Stimulated activated CD4-positive, alpha-beta T cell treated with anti-CD3 and anti-CD28 coated beads, TNF-alpha, amount 100 ng/mL, for 1 hour (primary cell): ENCODE data around the gene TPM2.
A peak's percentile ranks its signal among the peaks of the same experiment; 100 is the strongest.

ENCODE experiments used
- DNase-seq, 3 donors: peaks; one replicate each; pipeline ENCODE4 v3.0.0-alpha.2; 2020; ENCODE audit warnings: low read depth in 3 of 3, low spot score in 1 of 3

The TPM2 gene

GRCh38 chr9:35689542-35690293, at the start of gene TPM2:
TSS of gene TPM2 (minus strand) at chr9:35689925. CDS start at chr9:35689817, 108 bp downstream.
- DNase-seq = no peak

- no peak for DNase-seq
Measured at GRCh38 chr9:35738924-35739323, 49.2 kb upstream of the TPM2 start.

DNA sequence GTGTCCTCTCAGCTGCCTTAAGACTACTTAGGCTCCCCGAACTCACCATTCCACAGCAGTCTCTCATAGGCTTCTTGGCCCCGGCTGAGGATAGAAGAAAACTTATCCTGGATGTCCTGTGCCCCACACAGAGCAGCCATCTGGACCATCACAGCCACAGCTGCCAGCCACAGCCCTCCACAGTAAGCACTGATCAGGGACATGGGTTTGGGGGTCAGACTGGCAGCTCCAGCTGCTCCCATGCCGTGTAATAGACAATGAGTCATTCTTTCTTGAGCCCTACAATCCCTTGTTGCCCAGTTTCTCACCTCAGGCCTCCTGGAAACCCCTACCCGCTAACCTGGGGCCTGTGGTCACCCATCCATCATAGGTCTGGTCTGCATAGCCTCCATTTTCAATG, 48.5 kb upstream of the TPM2 start:
- DNase-seq = no peak

DNA sequence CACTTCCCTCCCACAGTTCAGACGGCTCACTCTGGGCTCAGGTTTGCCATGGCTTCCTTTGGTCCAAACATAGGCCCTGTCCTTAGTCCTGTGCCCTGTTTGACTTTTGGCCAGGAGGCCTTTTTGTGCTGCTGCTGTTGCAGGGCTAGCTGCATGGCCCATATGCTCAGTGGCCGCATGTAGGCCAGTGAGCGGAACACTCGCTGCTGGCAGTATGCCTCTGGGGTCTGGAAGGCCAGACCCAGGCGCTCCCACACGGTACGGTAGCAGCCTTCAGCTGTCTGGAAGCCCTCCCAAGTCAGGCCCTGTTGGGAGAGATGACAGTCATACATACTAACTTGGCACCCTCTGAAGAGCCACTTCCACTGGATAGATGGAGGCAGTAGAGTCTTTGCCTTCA, 47.4 kb upstream of the TPM2 start:
- DNase-seq = no peak

DNA sequence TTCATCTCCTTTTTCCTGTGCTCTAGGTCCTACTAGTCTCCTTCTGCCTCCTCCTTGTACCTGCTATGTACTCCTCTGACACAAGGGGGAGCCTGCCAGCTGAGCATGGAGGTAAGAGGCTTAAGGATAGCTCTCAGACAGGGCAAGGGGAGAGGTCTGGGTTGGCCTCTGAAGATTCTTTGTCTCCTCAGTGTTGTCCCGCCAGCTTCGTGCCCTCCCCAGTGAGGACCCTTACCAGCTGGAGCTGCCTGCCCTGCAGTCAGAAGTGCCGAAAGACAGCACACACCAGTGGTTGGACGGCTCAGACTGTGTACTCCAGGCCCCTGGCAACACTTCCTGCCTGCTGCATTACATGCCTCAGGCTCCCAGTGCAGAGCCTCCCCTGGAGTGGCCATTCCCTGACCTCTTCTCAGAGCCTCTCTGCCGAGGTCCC, 46.5 kb upstream of the TPM2 start:
- DNase-seq = peak in 1 of 3 donors; percentile 33

GRCh38 chr9:35734096-35734495, 44.4 kb upstream of the TPM2 start:
- no peak for DNase-seq

GRCh38 chr9:35732800-35733541, 43.2 kb upstream of the TPM2 start:
- no peak for DNase-seq

- peak; percentile 87 to 94 (median 93) for DNase-seq
Measured at GRCh38 chr9:35732185-35732799, 42.6 kb upstream of the TPM2 start, which contains the start of the genes CREB3 and TLN1. TSS of gene CREB3 (plus strand) at chr9:35732666. CDS start at chr9:35732773, 107 bp downstream. TSS of gene TLN1 (minus strand) at chr9:35732195. CDS start at chr9:35725694, 6,501 bp downstream.

DNA sequence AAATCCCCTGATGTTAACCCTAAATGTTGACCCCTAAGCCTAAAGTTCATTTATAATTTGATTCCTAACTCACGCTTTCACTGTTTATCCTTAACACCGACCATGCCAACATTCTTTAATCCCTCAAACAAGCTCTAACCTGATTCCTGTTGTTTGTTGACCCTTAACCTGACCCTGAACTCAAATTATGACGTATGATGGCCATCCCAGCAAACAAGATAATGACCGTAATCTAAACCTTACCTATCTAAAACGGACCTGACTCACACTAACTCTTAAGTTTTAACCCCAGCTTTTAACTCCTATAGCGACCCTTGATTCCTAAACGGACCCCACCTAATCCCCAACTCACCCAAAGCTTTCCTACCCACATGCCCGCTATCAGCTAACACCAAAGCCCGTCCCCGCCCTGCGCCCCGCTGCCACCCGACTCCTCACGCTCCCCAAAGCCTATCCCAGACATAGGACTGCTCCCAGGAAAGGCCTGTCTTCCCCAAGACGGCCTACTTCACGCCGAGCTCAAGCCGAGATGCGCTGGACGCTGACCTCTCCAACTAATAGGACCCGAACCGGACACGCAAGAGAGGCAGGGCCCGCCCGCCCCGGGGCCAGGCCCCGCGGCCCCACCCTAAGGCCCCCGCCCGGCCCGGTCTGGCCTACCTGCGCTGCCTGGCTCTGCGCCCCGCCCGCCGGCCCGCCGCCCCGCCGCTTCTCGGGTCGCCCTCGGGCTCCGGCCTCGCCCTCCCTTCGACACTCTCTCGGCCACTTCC, 41.9 kb upstream of the TPM2 start:
- DNase-seq = peak in 1 of 3 donors; percentile 19

DNA sequence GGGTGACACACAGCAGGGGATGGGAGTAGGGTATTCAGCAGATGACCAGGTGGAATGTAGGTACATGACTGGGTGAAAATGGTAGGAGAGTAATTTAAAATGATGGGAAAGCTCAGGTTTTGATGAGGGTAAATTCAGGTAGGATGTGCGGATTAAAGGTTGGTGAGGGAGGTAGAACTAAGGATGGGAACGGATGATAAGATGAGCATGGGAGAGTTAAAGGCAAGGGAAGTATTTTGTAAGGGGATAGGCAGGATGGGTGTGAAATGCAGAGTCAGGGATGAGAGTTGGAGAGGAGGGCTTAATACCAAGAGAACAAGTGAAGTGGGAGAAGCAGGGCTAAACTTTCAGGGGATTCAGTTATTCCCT, 40.7 kb upstream of the TPM2 start:
- no peak for DNase-seq

DNA sequence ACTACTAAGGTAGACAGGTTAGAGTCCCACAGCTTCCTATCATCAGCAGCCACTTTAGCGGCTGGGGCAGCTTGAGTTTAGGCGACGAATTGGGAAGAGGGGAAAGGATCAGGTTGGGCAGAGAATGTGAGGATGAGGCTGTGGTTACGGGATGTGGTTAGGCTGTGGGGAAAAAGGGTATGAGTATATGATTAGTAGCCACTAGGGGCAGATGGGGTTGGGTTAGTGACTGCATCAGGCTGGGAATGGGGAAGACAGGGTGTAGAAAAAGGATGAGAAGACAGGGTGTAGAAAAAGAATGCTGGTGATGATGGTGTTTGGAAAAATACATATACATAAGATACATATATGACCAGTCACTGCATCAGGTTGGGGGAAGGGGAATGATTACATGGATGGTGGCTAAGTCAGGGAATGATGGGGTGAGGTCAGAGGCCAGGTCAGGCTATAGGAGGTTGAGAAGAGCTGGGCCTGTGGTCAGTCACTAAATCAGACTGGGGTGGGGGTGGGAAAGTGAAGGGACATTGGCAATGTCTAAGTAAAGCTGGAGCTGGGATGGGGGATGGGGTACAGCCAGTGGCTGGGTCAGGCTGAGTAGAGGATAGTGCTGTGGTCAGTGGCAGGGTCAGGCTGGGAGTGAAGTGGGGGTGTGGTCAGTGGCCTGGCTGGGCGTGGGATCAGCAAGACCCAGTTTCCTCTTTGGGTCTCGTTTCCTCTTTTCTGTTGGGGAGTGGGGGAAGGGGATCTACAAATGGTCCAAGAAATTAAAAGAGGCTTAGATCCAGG, 40.2 kb upstream of the TPM2 start:
- no peak for DNase-seq

- DNase-seq = no peak
Measured at GRCh38 chr9:35729101-35729500, 39.4 kb upstream of the TPM2 start.

GRCh38 chr9:35728041-35728971, 38.6 kb upstream of the TPM2 start:
- no peak for DNase-seq

DNA sequence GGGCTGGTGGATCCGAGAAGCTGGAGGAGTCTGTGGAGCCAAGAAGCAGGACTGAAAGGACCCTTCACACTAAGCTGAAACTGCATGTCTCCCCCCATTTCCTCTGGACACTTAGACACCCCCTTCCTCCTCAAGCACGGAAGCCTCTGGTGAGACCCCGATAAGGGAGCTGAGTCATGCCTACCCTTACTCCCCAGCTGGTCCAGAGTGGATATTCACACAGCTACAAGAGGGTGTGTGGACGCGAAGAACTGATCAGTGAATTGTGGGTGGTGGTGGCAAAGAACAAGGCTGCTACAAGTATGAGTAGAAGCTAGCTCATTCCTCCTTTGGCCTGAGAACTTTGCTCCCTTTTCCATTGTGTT, 37.9 kb upstream of the TPM2 start:
- no peak for DNase-seq

GRCh38 chr9:35726931-35727330, 37.2 kb upstream of the TPM2 start:
- no peak for DNase-seq

DNA sequence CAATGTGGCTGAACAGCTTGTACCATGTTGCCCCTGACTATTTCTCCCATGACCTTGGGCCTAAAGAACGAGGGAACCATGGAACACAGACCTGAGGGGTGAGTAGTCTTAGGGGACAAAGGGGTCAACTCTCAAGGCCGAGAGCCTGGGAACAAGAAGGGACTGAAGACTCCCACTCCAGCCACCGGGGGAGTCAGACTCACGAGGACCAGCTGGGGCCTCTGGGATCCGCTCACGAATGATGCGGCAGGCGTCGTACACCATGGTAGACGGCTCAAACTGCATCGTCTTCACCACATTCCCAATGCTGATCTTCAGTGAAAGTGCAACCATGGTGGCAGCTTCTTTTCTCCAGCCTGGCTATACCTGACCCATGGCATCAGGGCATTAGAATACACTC, 35.6 kb upstream of the TPM2 start:
- no peak for DNase-seq

DNA sequence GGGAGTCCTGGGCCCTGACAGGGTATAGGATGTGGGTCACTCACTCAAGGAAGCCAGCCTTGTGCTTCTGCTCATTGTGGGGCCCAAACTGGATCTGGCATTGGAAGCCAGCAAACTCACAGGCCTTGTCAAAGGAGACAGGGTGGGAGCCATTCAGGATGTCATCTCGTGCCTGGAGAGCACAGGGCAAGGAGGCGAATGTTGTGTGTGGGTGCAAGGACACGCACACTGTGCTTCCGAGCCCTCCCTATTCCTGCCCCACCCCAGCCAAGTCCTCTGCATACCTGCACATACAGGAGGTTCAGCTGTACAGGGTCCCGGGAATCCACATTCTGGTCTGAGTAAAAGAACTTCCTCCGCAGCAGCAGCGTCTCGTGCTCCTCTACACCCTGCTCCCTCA, 34.2 kb upstream of the TPM2 start:
- DNase-seq = no peak

GRCh38 chr9:35723426-35723825, 33.7 kb upstream of the TPM2 start:
- DNase-seq = no peak

DNA sequence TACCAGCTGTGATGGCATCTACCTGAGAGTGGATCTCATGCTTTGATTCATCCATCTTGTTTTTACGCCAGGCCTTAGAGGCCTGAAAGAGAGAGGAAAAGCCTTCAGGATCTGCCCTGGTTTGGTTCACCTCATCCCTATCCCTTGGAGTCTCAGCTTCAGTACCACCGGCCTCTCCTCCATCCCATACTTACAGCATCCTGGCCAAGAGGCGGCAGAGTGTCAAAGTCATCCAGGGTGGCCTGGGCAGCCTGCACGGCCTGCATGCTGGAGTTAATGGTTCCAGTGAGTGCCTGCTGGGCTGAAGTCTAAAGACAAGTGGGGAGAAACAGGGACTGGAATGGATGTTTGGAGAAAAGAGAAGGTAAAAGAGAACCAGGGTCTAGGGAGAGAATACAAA, 29.8 kb upstream of the TPM2 start:
- DNase-seq = no peak
